ENCODE results near the gene CHRM4. TPM values are rescaled to one million over a fixed set of nuclear protein-coding genes. Genes with fewer than 3 reads are reported as not detected.
A peak's percentile ranks its signal among the peaks of the same experiment; 100 is the strongest.

Gene CHRM4
- total RNA-seq, 5 donors from 2014 or later (not counting 1 experiment from before 2014, with no cell fraction given) = 0.18 to 3.9 (median 1.5) TPM; not detected in 1

GRCh38 chr11:46367916-46368267 is 23.7 kb downstream of the CHRM4 start:
- WGBS (ENCODE audit: insufficient coverage) = 78% methylated on average over 8 of the region's 12 CpGs
- Mint-ChIP-seq H3K4me3 (no peak overlapping the region), H3K36me3 (peaks cover 15% of the 10 kb centered on the region), H3K27ac (peak overlapping the region in 1 of 2 donors; percentile 69), H3K27me3 (no peaks in the 10 kb centered on the region), H3K9me3 (no peaks in the 10 kb centered on the region), H3K4me1 (peaks cover 41 to 50% (median 50%) of the 10 kb centered on the region in 3 donors)
- H3K27me3 ChIP-seq (replicated peaks in 1 of 2; ENCODE audit: control insufficient read depth in 2 of 2, extremely low read depth in 1 of 2, insufficient read depth in 2 of 2, low read length in 1 of 2) = no peaks in the 10 kb centered on the region
- peaks cover 5 to 58% of the 10 kb centered on the region in 2 experiments for H3K4me1 ChIP-seq (ENCODE audit: control insufficient read depth in 1 of 2, extremely low read depth in 1 of 2, insufficient read depth in 2 of 2, low read length in 2 of 2)
- no peak for ATAC-seq (replicated peaks in 1 of 4)
- H3K9me3 ChIP-seq = no peaks in the 10 kb centered on the region
- H3K36me3 ChIP-seq (ENCODE audit: control insufficient read depth in 2 of 2, extremely low read depth in 1 of 2, insufficient read depth in 1 of 2, low read length in 1 of 2) = peaks cover 29 to 88% of the 10 kb centered on the region in 2 donors
- CTCF ChIA-PET = interaction anchor here (0.6 to 2.3 kb wide), 9 partner anchors 9 to 130 kb away, joined by 3 to 11 read pairs (median 3); no protein-coding TSS in a partner anchor
- H3K4me3 ChIP-seq (ENCODE audit: control insufficient read depth in 1 of 2, extremely low read depth in 1 of 2, low read length in 1 of 2) = no peak overlapping the region
- no peak overlapping the region for H3K27ac ChIP-seq (ENCODE audit: low read length)
- no peak for DNase-seq
- POLR2A ChIA-PET = interaction anchor here in 1 of 2 donors (0.6 kb wide), 1 partner anchor 263 kb away, joined by 4 read pairs; no protein-coding TSS in a partner anchor

GRCh38 chr11:46367244-46367915 is 24.2 kb downstream of the CHRM4 start:
- DNase-seq (peak; percentile 42 to 88 (median 72)), ATAC-seq (replicated peaks in 1 of 4) (peak; percentile 86 to 92 (median 90))
- WGBS (ENCODE audit: insufficient coverage) = 8% methylated on average over 17 of the region's 32 CpGs
- Histone ChIP-seq H3K36me3 (ENCODE audit: control insufficient read depth in 2 of 2, extremely low read depth in 1 of 2, insufficient read depth in 1 of 2, low read length in 1 of 2) (peaks cover 24 to 88% of the 10 kb centered on the region in 2 donors), H3K27me3 (replicated peaks in 1 of 2; ENCODE audit: control insufficient read depth in 2 of 2, extremely low read depth in 1 of 2, insufficient read depth in 2 of 2, low read length in 1 of 2) (no peaks in the 10 kb centered on the region), H3K9me3 (no peaks in the 10 kb centered on the region), H3K27ac (ENCODE audit: low read length) (peak overlapping the region; percentile 23), H3K4me1 (ENCODE audit: control insufficient read depth in 1 of 2, extremely low read depth in 1 of 2, insufficient read depth in 2 of 2, low read length in 2 of 2) (peaks cover 8 to 63% of the 10 kb centered on the region in 2 experiments), H3K4me3 (ENCODE audit: control insufficient read depth in 1 of 2, extremely low read depth in 1 of 2, low read length in 1 of 2) (no peak overlapping the region)
- peaks cover 15% of the 10 kb centered on the region for H3K36me3 Mint-ChIP-seq
- peak overlapping the region in 1 of 2 donors; percentile 69 for H3K27ac Mint-ChIP-seq
- H3K4me3 Mint-ChIP-seq = no peak overlapping the region
- CTCF ChIA-PET = interaction anchor here (0.6 to 2.9 kb wide), 11 partner anchors 11 to 1801 kb away, joined by 3 to 12 read pairs (median 5); no protein-coding TSS in a partner anchor
- H3K4me1 Mint-ChIP-seq = peaks cover 46 to 55% (median 55%) of the 10 kb centered on the region in 3 donors
- H3K27me3 Mint-ChIP-seq = no peaks in the 10 kb centered on the region
- H3K9me3 Mint-ChIP-seq = no peaks in the 10 kb centered on the region
- POLR2A ChIA-PET = interaction anchor here in 1 of 2 donors (0.6 kb wide), 2 partner anchors 226 to 263 kb away, joined by 4 to 8 read pairs; partner anchors contain the start of gene AMBRA1

- POLR2A ChIA-PET = interaction anchor here in 1 of 2 donors (0.6 kb wide), 1 partner anchor 227 kb away, joined by 8 read pairs; the partner anchor contains the start of gene AMBRA1
- H3K36me3 Mint-ChIP-seq = peaks cover 12% of the 10 kb centered on the region
- peak overlapping the region; percentile 23 for H3K27ac ChIP-seq (ENCODE audit: low read length)
- no peaks in the 10 kb centered on the region for H3K9me3 Mint-ChIP-seq
- DNase-seq = no peak
- H3K4me1 Mint-ChIP-seq = peaks cover 51 to 62% (median 58%) of the 10 kb centered on the region in 3 donors
- H3K4me3 Mint-ChIP-seq = no peak overlapping the region
- 95% methylated on average over 29 of the region's 31 CpGs for WGBS (ENCODE audit: insufficient coverage)
- no peaks in the 10 kb centered on the region for H3K27me3 Mint-ChIP-seq
- H3K9me3 ChIP-seq = no peaks in the 10 kb centered on the region
- no peak overlapping the region for H3K27ac Mint-ChIP-seq
- H3K27me3 ChIP-seq (replicated peaks in 1 of 2; ENCODE audit: control insufficient read depth in 2 of 2, extremely low read depth in 1 of 2, insufficient read depth in 2 of 2, low read length in 1 of 2) = no peaks in the 10 kb centered on the region
- CTCF ChIA-PET = interaction anchor here (0.5 to 2.9 kb wide), 7 partner anchors 13 to 1801 kb away, joined by 3 to 12 read pairs (median 4); no protein-coding TSS in a partner anchor
- H3K4me1 ChIP-seq (ENCODE audit: control insufficient read depth in 1 of 2, extremely low read depth in 1 of 2, insufficient read depth in 2 of 2, low read length in 2 of 2) = peaks cover 13 to 70% of the 10 kb centered on the region in 2 experiments
- no peak overlapping the region for H3K4me3 ChIP-seq (ENCODE audit: control insufficient read depth in 1 of 2, extremely low read depth in 1 of 2, low read length in 1 of 2)
- peak in 1 of 4 experiments; percentile 6 for ATAC-seq (replicated peaks in 1 of 4)
- H3K36me3 ChIP-seq (ENCODE audit: control insufficient read depth in 2 of 2, extremely low read depth in 1 of 2, insufficient read depth in 1 of 2, low read length in 1 of 2) = peaks cover 18 to 87% of the 10 kb centered on the region in 2 donors
Observed at GRCh38 chr11:46366661-46367161, 24.9 kb downstream of the CHRM4 start.

- WGBS (ENCODE audit: insufficient coverage) = 92% methylated on average over 10 of the region's 22 CpGs
- Histone ChIP-seq H3K27ac (ENCODE audit: low read length) (no peak overlapping the region), H3K27me3 (replicated peaks in 1 of 2; ENCODE audit: control insufficient read depth in 2 of 2, extremely low read depth in 1 of 2, insufficient read depth in 2 of 2, low read length in 1 of 2) (no peaks in the 10 kb centered on the region), H3K36me3 (ENCODE audit: control insufficient read depth in 2 of 2, extremely low read depth in 1 of 2, insufficient read depth in 1 of 2, low read length in 1 of 2) (peaks cover 13 to 82% of the 10 kb centered on the region in 2 donors), H3K9me3 (no peaks in the 10 kb centered on the region), H3K4me1 (ENCODE audit: control insufficient read depth in 1 of 2, extremely low read depth in 1 of 2, insufficient read depth in 2 of 2, low read length in 2 of 2) (peaks cover 15 to 74% of the 10 kb centered on the region in 2 experiments), H3K4me3 (ENCODE audit: control insufficient read depth in 1 of 2, extremely low read depth in 1 of 2, low read length in 1 of 2) (no peak overlapping the region)
- H3K27me3 Mint-ChIP-seq = no peaks in the 10 kb centered on the region
- ChIA-PET CTCF (interaction anchor here (0.5 to 2.9 kb wide), 6 partner anchors 13 to 759 kb away, joined by 3 to 12 read pairs (median 4); no protein-coding TSS in a partner anchor), POLR2A (no interaction called here)
- peaks cover 56 to 66% (median 61%) of the 10 kb centered on the region in 3 donors for H3K4me1 Mint-ChIP-seq
- H3K27ac Mint-ChIP-seq = peak overlapping the region in 1 of 2 donors; percentile 87
- no peak overlapping the region for H3K4me3 Mint-ChIP-seq
- ATAC-seq (replicated peaks in 1 of 4) = no peak
- H3K9me3 Mint-ChIP-seq = no peaks in the 10 kb centered on the region
- no peak for DNase-seq
- peaks cover 12% of the 10 kb centered on the region for H3K36me3 Mint-ChIP-seq
Observed at GRCh38 chr11:46366260-46366659, 25.3 kb downstream of the CHRM4 start.

- Mint-ChIP-seq H3K4me3 (no peak overlapping the region), H3K27me3 (no peaks in the 10 kb centered on the region), H3K9me3 (no peaks in the 10 kb centered on the region), H3K4me1 (peaks cover 71 to 78% (median 71%) of the 10 kb centered on the region in 3 donors), H3K27ac (peak overlapping the region; percentile 57 to 87), H3K36me3 (peaks cover 9% of the 10 kb centered on the region)
- 85% methylated on average over 2 of the region's 3 CpGs for WGBS (ENCODE audit: insufficient coverage)
- peaks cover 3 to 70% of the 10 kb centered on the region in 2 donors for H3K36me3 ChIP-seq (ENCODE audit: control insufficient read depth in 2 of 2, extremely low read depth in 1 of 2, insufficient read depth in 1 of 2, low read length in 1 of 2)
- no peaks in the 10 kb centered on the region for H3K27me3 ChIP-seq (replicated peaks in 1 of 2; ENCODE audit: control insufficient read depth in 2 of 2, extremely low read depth in 1 of 2, insufficient read depth in 2 of 2, low read length in 1 of 2)
- no peak overlapping the region for H3K4me3 ChIP-seq (ENCODE audit: control insufficient read depth in 1 of 2, extremely low read depth in 1 of 2, low read length in 1 of 2)
- ChIA-PET CTCF (interaction anchor here (1.4 to 2.9 kb wide), 2 partner anchors 12 to 16 kb away, joined by 4 to 12 read pairs; no protein-coding TSS in a partner anchor), POLR2A (no interaction called here)
- ATAC-seq (replicated peaks in 1 of 4) (no peak), DNase-seq (no peak)
- H3K9me3 ChIP-seq = no peaks in the 10 kb centered on the region
- no peak overlapping the region for H3K27ac ChIP-seq (ENCODE audit: low read length)
- peaks cover 19 to 83% of the 10 kb centered on the region in 2 experiments for H3K4me1 ChIP-seq (ENCODE audit: control insufficient read depth in 1 of 2, extremely low read depth in 1 of 2, insufficient read depth in 2 of 2, low read length in 2 of 2)
Observed at GRCh38 chr11:46364791-46365190, 26.8 kb downstream of the CHRM4 start.

GRCh38 chr11:46364056-46364455 is 27.5 kb downstream of the CHRM4 start:
- H3K4me3 ChIP-seq (ENCODE audit: control insufficient read depth in 1 of 2, extremely low read depth in 1 of 2, low read length in 1 of 2) = no peak overlapping the region
- peak overlapping the region in 1 of 3 donors; percentile 9 for H3K4me3 Mint-ChIP-seq
- ATAC-seq (replicated peaks in 1 of 4) (no peak), DNase-seq (no peak)
- peaks cover 19 to 80% of the 10 kb centered on the region in 2 experiments for H3K4me1 ChIP-seq (ENCODE audit: control insufficient read depth in 1 of 2, extremely low read depth in 1 of 2, insufficient read depth in 2 of 2, low read length in 2 of 2)
- no peaks in the 10 kb centered on the region for H3K27me3 ChIP-seq (replicated peaks in 1 of 2; ENCODE audit: control insufficient read depth in 2 of 2, extremely low read depth in 1 of 2, insufficient read depth in 2 of 2, low read length in 1 of 2)
- ChIA-PET POLR2A (interaction anchor here in 1 of 2 donors (0.6 kb wide), 1 partner anchor 131 kb away, joined by 3 read pairs; no protein-coding TSS in a partner anchor), CTCF (interaction anchor here in 1 of 2 donors (1.4 kb wide), 1 partner anchor 12 kb away, joined by 5 read pairs; no protein-coding TSS in a partner anchor)
- peaks cover 65 to 76% (median 65%) of the 10 kb centered on the region in 3 donors for H3K4me1 Mint-ChIP-seq
- H3K9me3 ChIP-seq = no peaks in the 10 kb centered on the region
- H3K9me3 Mint-ChIP-seq = no peaks in the 10 kb centered on the region
- peaks cover 3 to 63% of the 10 kb centered on the region in 2 donors for H3K36me3 ChIP-seq (ENCODE audit: control insufficient read depth in 2 of 2, extremely low read depth in 1 of 2, insufficient read depth in 1 of 2, low read length in 1 of 2)
- H3K27ac ChIP-seq (ENCODE audit: low read length) = no peak overlapping the region
- peaks cover 6% of the 10 kb centered on the region for H3K36me3 Mint-ChIP-seq
- no peaks in the 10 kb centered on the region for H3K27me3 Mint-ChIP-seq
- peak overlapping the region; percentile 57 to 87 for H3K27ac Mint-ChIP-seq
- WGBS (ENCODE audit: insufficient coverage) = 100% methylated on average over 3 of the region's 9 CpGs

Data from T-cell (primary cell).